ENCODE measurements around the gene SRP68.

The SRP68 gene

DNA sequence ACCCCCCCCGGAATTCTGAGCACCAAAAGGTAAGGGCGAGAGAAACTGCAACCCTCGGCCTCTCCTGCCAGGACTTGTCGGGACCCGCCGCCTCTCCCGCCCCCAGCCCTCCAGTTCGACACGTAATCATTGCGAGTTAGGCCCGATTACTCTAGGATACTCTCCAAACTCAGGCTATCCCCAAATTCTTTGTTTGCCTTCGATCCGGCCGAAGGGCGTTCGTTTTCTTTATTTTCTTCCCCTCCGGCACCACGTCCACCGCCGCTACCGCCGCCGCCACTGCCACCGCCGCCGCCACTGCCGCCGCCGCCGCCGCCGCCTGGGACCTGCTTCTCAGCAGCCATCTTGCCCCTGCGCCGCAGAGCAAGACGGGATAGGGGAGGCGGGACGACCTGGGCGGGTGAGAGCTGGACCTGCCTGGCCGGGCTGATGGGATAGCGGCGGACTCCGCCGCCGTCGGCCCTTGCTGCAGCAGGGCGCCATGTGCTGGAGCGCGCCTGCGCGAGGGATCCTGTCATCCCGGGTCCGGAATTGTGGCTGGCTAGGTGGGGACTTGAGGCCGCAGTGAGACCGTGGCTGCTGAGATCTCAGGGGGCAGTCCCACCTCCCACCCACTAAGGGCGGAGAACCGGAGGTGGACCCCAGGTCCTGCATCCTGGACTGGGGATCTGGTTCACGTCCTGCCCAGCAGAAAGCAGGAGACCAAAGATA, at the start of gene SRP68:
Gene SRP68 (minus strand): TSS at position 370 of the 711 bp plus-strand sequence. CDS start 26 bp downstream, at position 344.
- DNase-seq (peak; percentile 85), ATAC-seq (peak; percentile 89)
- Mint-ChIP-seq H3K27ac (peak within 1 kb of the TSS; percentile 98), H3K4me3 (peak within 1 kb of the TSS; percentile 91), H3K4me1 (peaks cover 48% of the 10 kb centered on the region), H3K9me3 (no peaks in the 10 kb centered on the region), H3K36me3 (ENCODE audit: low read depth) (peaks cover 20% of the 10 kb centered on the region), H3K27me3 (peaks cover 34% of the 10 kb centered on the region)

DNA sequence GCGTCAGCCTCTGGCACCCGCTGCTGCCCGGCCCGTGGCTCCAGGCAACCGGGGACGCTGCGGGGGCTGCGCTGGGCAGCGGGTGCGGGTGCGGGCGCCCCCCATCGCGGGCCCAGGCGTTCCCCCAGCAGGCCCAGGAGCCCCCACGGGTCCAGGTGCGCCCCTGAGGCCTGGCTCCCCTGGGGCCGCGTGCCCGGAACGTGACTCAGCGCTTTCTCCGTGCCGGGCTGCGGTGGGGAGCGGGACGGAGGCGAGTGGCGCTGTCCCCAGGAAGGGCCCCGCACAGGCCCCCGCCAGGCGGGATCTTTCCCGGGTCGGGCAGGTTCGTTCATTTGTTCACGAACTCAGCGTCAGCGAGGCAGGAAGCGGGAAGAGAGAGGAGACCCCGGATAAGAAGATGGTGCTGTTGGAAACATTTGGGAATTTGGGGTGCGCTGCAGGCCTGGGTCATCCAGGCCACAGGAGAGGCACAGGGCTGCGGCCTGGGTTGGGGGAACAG, 49.7 kb upstream of the SRP68 start:
- H3K27me3 Mint-ChIP-seq, result no peaks in the 10 kb centered on the region
- H3K27ac Mint-ChIP-seq, result peak overlapping the region; percentile 74
- no peak for ATAC-seq
- peaks cover 18% of the 10 kb centered on the region for H3K4me1 Mint-ChIP-seq
- H3K4me3 Mint-ChIP-seq, result no peak overlapping the region
- H3K36me3 Mint-ChIP-seq (ENCODE audit: low read depth), result no peaks in the 10 kb centered on the region
- no peaks in the 10 kb centered on the region for H3K9me3 Mint-ChIP-seq
- peak; percentile 38 for DNase-seq

DNA sequence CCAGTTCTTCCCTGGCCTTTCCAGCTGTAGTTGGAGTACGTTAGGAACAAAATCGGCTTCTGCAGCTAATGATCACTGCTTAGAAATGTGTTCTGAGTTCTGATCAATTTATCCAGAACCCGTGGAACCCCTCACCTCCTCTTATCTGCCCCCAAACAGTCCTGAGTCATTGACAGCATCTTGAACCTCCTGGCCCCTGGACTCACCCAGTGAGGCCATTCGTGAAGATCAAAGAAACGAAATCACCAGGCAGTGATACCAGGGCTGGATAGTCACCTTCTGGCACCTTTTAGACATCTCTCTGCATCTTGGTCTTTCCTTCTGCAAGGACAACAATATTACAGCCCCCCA, 48.3 kb upstream of the SRP68 start:
- peaks cover 8% of the 10 kb centered on the region for H3K4me1 Mint-ChIP-seq
- H3K4me3 Mint-ChIP-seq, result no peak overlapping the region
- no peak for DNase-seq
- no peak overlapping the region for H3K27ac Mint-ChIP-seq
- H3K9me3 Mint-ChIP-seq, result no peaks in the 10 kb centered on the region
- no peaks in the 10 kb centered on the region for H3K27me3 Mint-ChIP-seq
- no peak for ATAC-seq
- H3K36me3 Mint-ChIP-seq (ENCODE audit: low read depth), result no peaks in the 10 kb centered on the region

DNA sequence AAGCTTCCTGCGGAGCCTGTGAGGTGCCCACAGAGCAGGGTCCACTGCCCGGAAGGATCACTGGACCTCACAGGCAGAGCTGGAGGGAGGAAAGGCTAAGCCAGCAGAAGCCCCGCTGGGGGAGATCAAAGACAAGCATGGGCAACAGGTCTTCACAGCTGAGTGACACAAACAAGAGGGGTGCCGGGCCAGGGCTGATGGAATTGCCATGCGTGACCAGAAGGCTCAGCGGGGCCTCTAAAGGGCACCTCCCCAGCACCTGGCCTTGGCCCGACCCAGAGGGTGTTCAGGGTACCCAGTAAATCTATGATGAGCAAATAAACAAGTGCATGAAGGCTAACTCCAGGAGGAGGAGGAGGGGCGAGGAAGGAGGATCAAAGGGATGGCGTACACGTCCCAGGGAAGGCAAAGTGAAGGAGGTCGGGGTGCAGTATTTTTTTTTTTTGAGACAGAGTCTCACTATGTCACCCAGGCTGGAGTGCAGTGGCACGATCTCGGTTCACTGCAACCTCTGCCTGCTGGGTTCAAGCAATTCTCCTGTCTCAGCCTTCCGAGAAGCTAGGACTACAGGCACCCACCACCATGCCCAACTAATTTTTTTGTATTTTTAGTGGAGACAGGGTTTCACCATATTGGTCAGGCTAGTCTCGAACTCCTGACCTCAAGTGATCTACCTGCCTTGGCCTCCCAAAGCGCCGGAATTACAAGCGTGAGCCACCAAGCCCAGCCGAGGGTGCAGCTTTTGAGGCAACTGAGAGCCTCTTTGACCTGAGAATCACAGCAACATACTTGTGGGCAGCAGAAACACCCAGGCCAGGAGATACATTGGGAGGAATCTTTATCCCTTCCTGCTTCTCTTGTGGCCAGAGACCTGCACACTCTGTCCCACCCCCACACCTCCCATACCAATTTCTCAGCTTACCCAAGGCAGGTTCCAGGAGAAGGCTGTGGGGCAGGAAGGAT, 47.4 kb upstream of the SRP68 start:
- no peak for ATAC-seq
- Mint-ChIP-seq H3K36me3 (ENCODE audit: low read depth) (no peaks in the 10 kb centered on the region), H3K4me1 (peaks cover 8% of the 10 kb centered on the region), H3K4me3 (no peak overlapping the region), H3K27me3 (no peaks in the 10 kb centered on the region), H3K27ac (no peak overlapping the region), H3K9me3 (no peaks in the 10 kb centered on the region)
- no peak for DNase-seq

DNA sequence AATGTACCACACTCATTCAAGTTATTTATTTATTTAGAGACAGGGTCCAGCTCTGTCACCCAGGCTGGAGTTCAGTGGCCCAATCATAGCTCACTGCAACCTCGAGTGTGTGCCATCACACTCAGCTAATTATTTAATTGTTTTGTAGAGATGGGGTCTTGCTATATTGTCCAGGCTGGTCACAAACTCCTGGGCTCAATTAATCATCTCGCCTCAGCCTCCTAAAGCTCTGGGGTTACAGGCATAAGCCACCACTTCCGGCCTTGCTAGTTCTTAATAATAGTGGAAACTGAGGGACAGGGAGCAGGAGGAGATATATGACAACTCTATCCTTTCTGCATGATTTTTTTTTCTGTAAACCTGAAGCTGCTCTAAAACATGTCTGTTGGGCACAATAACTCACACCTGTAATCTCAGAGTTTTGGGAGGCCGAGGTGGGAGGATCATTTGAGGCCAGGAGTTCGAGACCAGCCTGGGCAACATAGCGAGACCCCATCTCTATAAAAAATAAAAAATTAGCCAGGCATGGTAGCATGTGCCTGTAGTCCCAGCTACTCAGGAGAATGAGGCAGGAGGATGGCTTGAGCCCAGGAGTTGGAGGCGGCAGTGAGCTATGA, 42.9 kb upstream of the SRP68 start:
- H3K27me3 Mint-ChIP-seq, result no peaks in the 10 kb centered on the region
- no peak overlapping the region for H3K4me3 Mint-ChIP-seq
- H3K27ac Mint-ChIP-seq, result no peak overlapping the region
- no peak for DNase-seq
- H3K36me3 Mint-ChIP-seq (ENCODE audit: low read depth), result no peaks in the 10 kb centered on the region
- no peaks in the 10 kb centered on the region for H3K4me1 Mint-ChIP-seq
- no peak for ATAC-seq
- H3K9me3 Mint-ChIP-seq, result no peaks in the 10 kb centered on the region

DNA sequence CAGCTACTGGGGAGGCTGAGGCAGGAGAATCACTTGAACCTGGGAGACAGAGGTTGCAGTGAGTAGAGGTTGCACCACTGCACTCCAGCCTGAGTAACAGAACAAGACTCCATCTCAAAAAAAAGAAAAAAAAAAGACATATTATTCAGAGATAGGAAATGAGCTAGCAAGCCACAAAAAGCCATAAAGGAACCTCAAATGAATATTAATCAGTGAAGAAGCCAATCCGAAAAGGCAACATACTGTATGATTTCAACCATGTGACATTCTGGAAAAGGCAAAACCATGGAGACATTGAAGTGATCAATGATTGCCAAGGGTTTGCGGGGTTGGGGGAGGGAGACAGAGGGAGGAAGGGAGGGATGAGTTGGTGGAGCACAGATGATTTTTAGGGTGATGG, 39.6 kb upstream of the SRP68 start:
- no peaks in the 10 kb centered on the region for H3K27me3 Mint-ChIP-seq

DNA sequence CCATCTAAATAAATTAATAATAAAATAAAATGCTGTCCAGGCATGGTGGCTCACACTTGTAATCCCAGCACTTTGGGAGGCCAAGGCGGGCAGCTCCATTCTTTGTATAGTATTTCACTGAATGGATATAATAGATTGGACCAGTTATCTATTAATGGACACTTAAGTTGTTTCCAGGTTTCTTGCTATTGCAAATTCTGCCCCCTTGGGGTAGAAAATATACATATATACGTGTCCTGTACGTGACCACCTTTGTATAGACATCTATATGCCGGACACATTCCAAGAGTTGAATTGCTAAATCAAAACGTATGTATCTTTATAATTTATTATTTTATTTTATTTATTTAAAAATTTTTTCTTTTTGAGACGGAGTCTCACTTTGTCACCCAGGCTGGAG, 35.2 kb upstream of the SRP68 start:
- H3K9me3 Mint-ChIP-seq, result no peaks in the 10 kb centered on the region
- peaks cover 12% of the 10 kb centered on the region for H3K4me1 Mint-ChIP-seq
- H3K27ac Mint-ChIP-seq, result no peak overlapping the region

More for the DNA sequence above, 39.6 kb upstream of the SRP68 start:
- Mint-ChIP-seq H3K4me1 (no peaks in the 10 kb centered on the region), H3K36me3 (ENCODE audit: low read depth) (no peaks in the 10 kb centered on the region), H3K9me3 (no peaks in the 10 kb centered on the region), H3K27ac (no peak overlapping the region), H3K4me3 (no peak overlapping the region)
- no peak for ATAC-seq
- DNase-seq, result no peak

DNA sequence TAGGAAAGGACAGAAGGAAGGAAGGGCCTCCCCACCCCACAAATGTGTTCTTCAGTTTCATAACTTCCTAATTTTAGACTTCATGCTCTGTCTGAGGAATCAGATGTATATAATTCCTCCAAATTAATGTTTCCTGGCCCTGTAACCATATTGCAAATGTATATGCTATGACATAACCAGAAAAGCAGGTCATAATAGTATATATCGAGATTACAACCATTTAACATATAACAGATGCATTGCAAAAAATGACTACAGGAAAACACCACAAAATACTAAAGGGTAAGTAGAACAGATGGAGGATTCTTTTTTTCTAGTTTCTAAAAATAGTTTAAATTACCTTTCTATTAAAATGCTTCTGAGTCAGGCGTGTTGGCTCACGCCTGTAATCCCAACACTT, 34.4 kb upstream of the SRP68 start:
- Mint-ChIP-seq H3K4me3 (no peak overlapping the region), H3K4me1 (peaks cover 17% of the 10 kb centered on the region), H3K27me3 (no peaks in the 10 kb centered on the region), H3K27ac (peak overlapping the region; percentile 3), H3K36me3 (ENCODE audit: low read depth) (no peaks in the 10 kb centered on the region), H3K9me3 (no peaks in the 10 kb centered on the region)
- ATAC-seq, result no peak
- no peak for DNase-seq

More for the DNA sequence above, 35.2 kb upstream of the SRP68 start:
- ATAC-seq (no peak), DNase-seq (no peak)
- Mint-ChIP-seq H3K36me3 (ENCODE audit: low read depth) (no peaks in the 10 kb centered on the region), H3K4me3 (no peak overlapping the region), H3K27me3 (no peaks in the 10 kb centered on the region)

DNA sequence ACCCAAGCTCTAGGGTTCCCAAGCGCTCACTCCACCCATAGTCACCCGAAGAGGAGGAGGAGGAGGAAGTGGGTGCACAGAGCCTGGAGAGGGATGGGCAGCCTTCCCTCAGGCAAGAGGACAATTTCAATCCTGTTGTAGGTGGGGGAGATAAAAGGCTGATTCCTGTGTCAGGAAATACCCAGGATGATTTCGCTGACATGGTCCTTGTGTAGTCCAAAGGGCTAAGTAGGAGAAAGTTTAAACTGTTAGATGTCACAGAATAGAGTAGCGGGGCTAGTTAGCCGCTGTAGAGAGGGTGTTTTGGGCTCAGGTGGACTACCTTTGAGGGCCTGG, 32.5 kb upstream of the SRP68 start:
- no peaks in the 10 kb centered on the region for H3K27me3 Mint-ChIP-seq
- H3K9me3 Mint-ChIP-seq, result no peaks in the 10 kb centered on the region
- peak overlapping the region; percentile 96 for H3K4me3 Mint-ChIP-seq
- ATAC-seq, result no peak
- H3K27ac Mint-ChIP-seq, result peak overlapping the region; percentile 95
- DNase-seq, result no peak
- peaks cover 19% of the 10 kb centered on the region for H3K4me1 Mint-ChIP-seq
- H3K36me3 Mint-ChIP-seq (ENCODE audit: low read depth), result peaks cover 7% of the 10 kb centered on the region

DNA sequence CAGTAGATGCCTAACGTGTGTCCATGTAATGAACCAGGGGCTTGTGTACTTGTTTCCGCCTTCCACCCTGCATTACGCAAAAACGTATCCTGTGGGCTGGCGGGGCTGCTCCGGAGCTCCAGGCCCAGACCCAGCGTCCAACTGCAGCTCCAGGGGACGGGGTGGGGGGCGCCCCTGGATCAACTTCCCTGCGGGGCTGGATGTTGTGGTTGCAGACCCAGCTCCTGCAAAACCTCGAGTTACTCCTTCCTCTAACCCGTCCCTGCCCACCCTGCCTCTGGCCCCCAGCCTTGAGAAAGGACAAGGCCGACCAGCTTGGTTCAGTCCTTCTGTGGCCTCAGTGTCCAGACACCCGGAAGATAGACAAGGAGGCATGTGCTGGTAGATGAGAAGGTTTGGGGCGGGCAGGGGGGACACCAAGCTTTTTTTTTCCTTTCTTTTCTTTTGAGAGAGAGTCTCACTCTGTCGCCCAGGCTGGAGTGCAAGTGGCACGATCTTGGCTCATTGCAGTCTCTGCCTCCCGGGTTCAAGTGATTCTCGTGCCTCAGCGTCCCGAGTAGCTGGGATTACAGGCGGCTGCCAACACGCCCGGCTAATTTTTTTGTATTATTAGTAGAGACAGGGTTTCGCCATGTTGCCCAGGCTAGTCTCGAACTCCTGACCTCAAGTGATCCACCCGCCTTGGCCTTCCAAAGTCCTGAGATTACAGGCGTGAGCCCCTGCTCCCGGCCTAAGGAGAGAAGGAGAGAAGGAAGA, 32.0 kb upstream of the SRP68 start:
- H3K27me3 Mint-ChIP-seq, result no peaks in the 10 kb centered on the region
- no peaks in the 10 kb centered on the region for H3K9me3 Mint-ChIP-seq
- H3K27ac Mint-ChIP-seq, result peak overlapping the region; percentile 95
- peaks cover 19% of the 10 kb centered on the region for H3K4me1 Mint-ChIP-seq
- peak overlapping the region; percentile 96 for H3K4me3 Mint-ChIP-seq
- peaks cover 7% of the 10 kb centered on the region for H3K36me3 Mint-ChIP-seq (ENCODE audit: low read depth)
- DNase-seq, result no peak
- no peak for ATAC-seq

DNA sequence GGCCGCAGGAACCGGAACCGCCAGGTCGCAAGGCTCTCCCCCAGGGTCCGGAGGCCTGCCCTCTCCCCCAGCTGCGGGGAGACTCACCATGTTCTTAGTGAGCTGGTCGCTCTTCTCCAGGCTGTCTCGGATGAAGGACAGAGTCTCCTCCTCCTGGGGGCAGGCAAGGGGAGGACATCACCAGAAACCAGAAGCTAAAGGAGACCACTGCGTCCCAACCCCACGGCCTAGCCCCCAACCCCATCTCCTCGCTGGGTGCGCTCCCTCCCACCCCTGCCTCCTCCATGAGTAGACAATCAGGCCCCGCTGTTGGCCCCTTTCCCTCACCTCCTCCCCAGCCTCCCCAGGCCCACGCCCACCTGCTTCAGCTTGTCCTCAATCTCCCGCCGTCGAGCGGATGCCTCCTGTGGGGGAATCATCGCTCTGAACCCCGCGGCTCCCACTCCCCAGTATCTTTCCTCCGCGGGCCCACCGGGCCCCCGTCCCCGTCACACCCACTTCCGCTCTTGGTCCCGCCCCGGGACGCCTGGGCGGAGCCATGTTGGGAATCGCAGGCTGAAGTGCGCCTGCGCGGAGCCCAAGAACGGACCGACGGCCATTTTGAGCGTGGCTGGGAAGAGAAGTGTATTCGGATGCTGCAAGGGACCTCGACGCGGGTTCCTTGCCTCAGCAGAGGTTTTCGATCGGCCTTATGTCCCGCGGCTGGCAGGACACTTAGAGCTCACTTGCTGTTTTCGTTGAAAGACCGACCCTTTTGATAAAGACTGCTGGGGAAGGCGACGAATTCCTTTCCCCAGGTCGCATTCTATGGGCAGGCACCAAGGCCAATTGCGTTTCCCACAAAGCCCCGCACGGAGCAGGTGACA, 31.2 kb upstream of the SRP68 start, which contains the start of gene EXOC7:
Gene EXOC7 (minus strand): TSS at position 514 of the 866 bp plus-strand sequence. CDS start 95 bp downstream, at position 419.
- DNase-seq (peak; percentile 95), ATAC-seq (peak; percentile 85)
- Mint-ChIP-seq H3K4me1 (peaks cover 19% of the 10 kb centered on the region), H3K4me3 (peak within 1 kb of the TSS; percentile 96), H3K27me3 (no peaks in the 10 kb centered on the region), H3K27ac (peak within 1 kb of the TSS; percentile 95), H3K9me3 (no peaks in the 10 kb centered on the region), H3K36me3 (ENCODE audit: low read depth) (peaks cover 12% of the 10 kb centered on the region)

DNA sequence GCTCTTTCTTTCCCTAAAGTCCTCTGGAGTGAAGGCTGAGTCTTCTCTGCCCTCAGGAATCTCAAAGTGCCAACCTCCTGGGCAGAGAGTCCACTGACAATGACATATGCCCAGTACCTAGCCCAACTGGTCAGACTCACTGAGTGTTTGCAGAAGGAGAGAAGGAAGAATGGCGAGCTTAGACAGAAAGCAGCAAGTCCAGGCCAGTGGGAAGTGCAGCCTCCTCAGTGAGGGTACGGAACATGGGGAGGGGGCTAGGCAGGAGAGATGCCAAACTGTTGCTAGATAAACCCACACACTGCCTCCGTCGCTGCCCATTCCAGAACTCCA, 30.6 kb upstream of the SRP68 start:
- Mint-ChIP-seq H3K9me3 (no peaks in the 10 kb centered on the region), H3K27me3 (no peaks in the 10 kb centered on the region), H3K27ac (peak overlapping the region; percentile 95), H3K4me1 (peaks cover 19% of the 10 kb centered on the region), H3K4me3 (peak overlapping the region; percentile 96), H3K36me3 (ENCODE audit: low read depth) (peaks cover 13% of the 10 kb centered on the region)
- ATAC-seq (no peak), DNase-seq (no peak)

DNA sequence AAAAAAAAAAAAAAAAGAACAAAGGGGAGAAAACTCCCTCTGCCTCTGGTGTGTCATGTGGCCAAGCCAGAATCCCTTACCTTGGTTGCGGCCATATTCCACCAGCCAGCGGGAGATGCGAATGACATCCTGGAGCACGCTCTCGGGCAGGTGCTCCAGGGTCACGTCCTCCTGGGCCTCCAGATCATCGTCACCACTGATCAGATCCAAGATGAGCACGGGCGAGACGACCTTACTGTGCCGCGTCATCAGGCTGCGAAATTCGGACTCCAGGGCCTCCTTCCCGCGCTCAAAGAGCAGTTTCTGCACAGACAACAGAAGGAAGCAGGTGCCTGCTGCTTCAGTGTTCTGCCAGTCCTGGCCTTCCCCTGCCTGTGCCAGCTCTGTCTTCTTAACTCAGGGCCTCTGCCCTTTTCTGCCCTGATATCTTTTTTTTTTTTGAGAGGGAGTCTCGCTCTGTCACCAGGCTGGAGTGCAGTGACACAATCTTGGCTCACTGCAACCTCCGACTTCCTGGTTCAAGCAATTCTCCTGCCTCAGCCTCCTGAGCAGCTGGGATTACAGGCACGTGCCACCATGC, 25.5 kb upstream of the SRP68 start:
- Mint-ChIP-seq H3K27ac (no peak overlapping the region), H3K36me3 (ENCODE audit: low read depth) (peaks cover 32% of the 10 kb centered on the region), H3K4me3 (no peak overlapping the region), H3K4me1 (peaks cover 10% of the 10 kb centered on the region), H3K9me3 (no peaks in the 10 kb centered on the region), H3K27me3 (no peaks in the 10 kb centered on the region)
- DNase-seq (no peak), ATAC-seq (no peak)

All from activated naive CD8-positive, alpha-beta T cell treated with anti-CD3 and anti-CD28 coated beads, Interleukin-2, amount 50 U/mL, for 24 hours (primary cell).